ENCODE results near the gene L2HGDH.

- TF ChIP-seq CTCF (optimal IDR thresholded peaks at IDR 0.05 in 1 of 3, IDR thresholded peaks at IDR 0.05 in 1 of 3, conservative IDR thresholded peaks at IDR 0.05 in 1 of 3; ENCODE audit: extremely low read depth in 1 of 3, insufficient read depth in 2 of 3, low read length in 3 of 3) (no peak), EZH2 (IDR thresholded peaks at IDR 0.05; ENCODE audit: low read length) (no peak)
These were observed 8.3 kb upstream of the L2HGDH start for GRCh38 chr14:50320283-50320682.

Measured in keratinocyte (primary cell).